ENCODE results near the gene TGFA.

DNA sequence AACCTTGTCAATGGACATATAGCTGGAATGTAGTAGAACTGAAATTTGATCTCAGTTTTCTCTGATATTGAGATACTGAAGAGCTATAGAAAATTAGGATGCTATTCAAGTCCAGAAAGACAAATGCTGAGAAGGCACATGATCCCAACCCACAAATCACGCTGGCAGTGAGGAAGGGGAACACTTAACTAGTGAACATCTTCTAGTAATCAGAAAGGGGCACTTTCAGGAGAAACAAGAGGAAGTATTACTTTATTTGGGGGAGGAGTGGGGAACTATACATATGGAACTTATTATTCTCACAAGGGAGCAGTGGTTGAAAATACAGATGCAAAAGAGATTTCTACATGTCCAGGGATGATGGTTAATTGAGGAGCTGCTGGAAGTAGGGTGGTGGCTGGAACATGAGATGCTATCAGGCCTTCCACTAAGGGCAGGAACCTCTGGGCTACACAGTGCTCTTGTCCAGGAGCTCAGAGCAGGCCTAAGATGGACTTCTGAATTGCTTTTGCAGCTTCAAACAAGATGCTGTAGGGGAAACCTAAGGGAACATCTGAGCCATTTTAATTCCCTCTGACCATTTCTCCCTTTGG is 79.3 kb downstream of the TGFA start:
- TF ChIP-seq EZH2 (IDR thresholded peaks at IDR 0.05; ENCODE audit: insufficient read depth, low read length) (no peak), CTCF (IDR thresholded peaks at IDR 0.05; ENCODE audit: insufficient read depth, low read depth, low read length) (no peak)

Measured in astrocyte (in vitro differentiated cells and primary cell).